Stomach (tissue), 4 donors: Measurements from ENCODE around the gene HTN1.

ENCODE experiments used
- EP300 ChIP-seq: sonication (generic); formaldehyde crosslinking; IDR thresholded peaks from one replicate; pipeline ENCODE4 v1.6.1; 2017; ENCODE audit warnings: antibody characterized with exemption
- POLR2A ChIP-seq, 4 donors: fragments of 450-650 bp; IDR thresholded peaks; one replicate each; pipeline ENCODE4 v1.6.1; 2016; ENCODE audit warnings: antibody characterized with exemption in 4 of 4, control low read depth in 2 of 4, mild to moderate bottlenecking in 1 of 4, moderate library complexity in 1 of 4
- POLR2AphosphoS5 ChIP-seq, 3 donors: sonication (generic); formaldehyde crosslinking; IDR thresholded peaks; one replicate each; pipeline ENCODE4 v1.6.1; 2016; ENCODE audit warnings: antibody characterized with exemption in 3 of 3
- TF ChIP-seq, protein P1 (sequence below), 7 experiments: fragments of 450-650 bp in 4 of 7; fragments of 200-600 bp in 3 of 7; sonication (generic) in 3 of 7; IDR thresholded peaks; one replicate each; pipeline ENCODE4 v1.5.1; 2016 to 2019; ENCODE audit warnings: antibody characterized with exemption in 7 of 7, control low read depth in 2 of 7, mild to moderate bottlenecking in 1 of 7

DNA sequence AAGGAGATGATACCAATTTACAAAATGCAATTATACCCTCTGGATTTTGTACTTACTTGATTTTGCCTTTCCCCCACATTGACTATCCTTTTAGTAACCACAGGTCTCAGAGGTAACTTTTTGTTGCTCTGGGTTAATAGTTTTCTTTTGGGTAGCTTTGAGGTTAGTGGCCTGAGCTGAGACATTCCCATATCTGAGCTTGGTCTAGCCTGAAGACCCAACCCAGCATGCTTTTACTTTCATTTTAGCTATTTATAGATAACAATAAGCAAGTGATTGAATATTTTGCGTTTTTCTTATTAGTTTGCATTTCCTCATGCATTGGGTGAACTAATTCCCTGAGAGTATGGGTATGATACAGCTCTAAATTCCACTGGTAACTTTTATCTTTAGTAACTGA is 11.8 kb downstream of the HTN1 start:
- TF ChIP-seq POLR2AphosphoS5 (IDR thresholded peaks at IDR 0.05) = no peak
- TF ChIP-seq, protein P1, sequence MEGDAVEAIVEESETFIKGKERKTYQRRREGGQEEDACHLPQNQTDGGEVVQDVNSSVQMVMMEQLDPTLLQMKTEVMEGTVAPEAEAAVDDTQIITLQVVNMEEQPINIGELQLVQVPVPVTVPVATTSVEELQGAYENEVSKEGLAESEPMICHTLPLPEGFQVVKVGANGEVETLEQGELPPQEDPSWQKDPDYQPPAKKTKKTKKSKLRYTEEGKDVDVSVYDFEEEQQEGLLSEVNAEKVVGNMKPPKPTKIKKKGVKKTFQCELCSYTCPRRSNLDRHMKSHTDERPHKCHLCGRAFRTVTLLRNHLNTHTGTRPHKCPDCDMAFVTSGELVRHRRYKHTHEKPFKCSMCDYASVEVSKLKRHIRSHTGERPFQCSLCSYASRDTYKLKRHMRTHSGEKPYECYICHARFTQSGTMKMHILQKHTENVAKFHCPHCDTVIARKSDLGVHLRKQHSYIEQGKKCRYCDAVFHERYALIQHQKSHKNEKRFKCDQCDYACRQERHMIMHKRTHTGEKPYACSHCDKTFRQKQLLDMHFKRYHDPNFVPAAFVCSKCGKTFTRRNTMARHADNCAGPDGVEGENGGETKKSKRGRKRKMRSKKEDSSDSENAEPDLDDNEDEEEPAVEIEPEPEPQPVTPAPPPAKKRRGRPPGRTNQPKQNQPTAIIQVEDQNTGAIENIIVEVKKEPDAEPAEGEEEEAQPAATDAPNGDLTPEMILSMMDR (IDR thresholded peaks at IDR 0.05) = no peak
- TF ChIP-seq EP300 = no peak
- no peak for TF ChIP-seq POLR2A (IDR thresholded peaks at IDR 0.05)
